Large intestine (tissue), 3 donors: ENCODE results near the gene PRR13. TPM values are rescaled to one million over a fixed set of nuclear protein-coding genes. Genes with fewer than 3 reads are reported as not detected.

ENCODE experiments used
- DNase-seq, 2 donors: peaks; one replicate each; pipeline versions ENCODE4 v3.0.0 to v3.0.0-alpha.2; 2013
- H3K27ac ChIP-seq: one replicate; pipeline ENCODE4 v1.5.1; 2013; ENCODE audit warnings: low read length
- H3K27me3 ChIP-seq: 2 replicates; pipeline ENCODE4 v1.6.1; 2013; ENCODE audit warnings: low read length; ENCODE audit not compliant: control insufficient read depth, insufficient read depth
- H3K36me3 ChIP-seq: 2 replicates; pipeline ENCODE4 v1.6.1; 2013; ENCODE audit warnings: low read length; ENCODE audit not compliant: control insufficient read depth, insufficient read depth
- H3K4me1 ChIP-seq: one replicate; pipeline ENCODE4 v1.6.1; 2013; ENCODE audit warnings: low read length; ENCODE audit not compliant: control insufficient read depth, insufficient read depth
- H3K4me3 ChIP-seq: one replicate; pipeline ENCODE4 v1.5.1; 2013; ENCODE audit warnings: low read length
- H3K9me3 ChIP-seq: one replicate; pipeline ENCODE4 v1.6.1; 2013; ENCODE audit warnings: mild to moderate bottlenecking, low read depth, low read length, moderate library complexity; ENCODE audit not compliant: control insufficient read depth
- WGBS: methylation state at CpG from one replicate; pipeline ENCODE4 v1.1.5; 2013; ENCODE audit warnings: low lambda C conversion rate; ENCODE audit not compliant: insufficient coverage; 5-methylcytosine and 5-hydroxymethylcytosine counted together
- polyA plus RNA-seq: library from polyadenylated mRNA; unstranded; fragments of 120-200 nt; gene quantifications from one replicate; pipeline ENCODE4 v1.2.1, GENCODE V29; 2013

PRR13 gene
- polyA plus RNA-seq, 1 donor = 409 TPM

DNA sequence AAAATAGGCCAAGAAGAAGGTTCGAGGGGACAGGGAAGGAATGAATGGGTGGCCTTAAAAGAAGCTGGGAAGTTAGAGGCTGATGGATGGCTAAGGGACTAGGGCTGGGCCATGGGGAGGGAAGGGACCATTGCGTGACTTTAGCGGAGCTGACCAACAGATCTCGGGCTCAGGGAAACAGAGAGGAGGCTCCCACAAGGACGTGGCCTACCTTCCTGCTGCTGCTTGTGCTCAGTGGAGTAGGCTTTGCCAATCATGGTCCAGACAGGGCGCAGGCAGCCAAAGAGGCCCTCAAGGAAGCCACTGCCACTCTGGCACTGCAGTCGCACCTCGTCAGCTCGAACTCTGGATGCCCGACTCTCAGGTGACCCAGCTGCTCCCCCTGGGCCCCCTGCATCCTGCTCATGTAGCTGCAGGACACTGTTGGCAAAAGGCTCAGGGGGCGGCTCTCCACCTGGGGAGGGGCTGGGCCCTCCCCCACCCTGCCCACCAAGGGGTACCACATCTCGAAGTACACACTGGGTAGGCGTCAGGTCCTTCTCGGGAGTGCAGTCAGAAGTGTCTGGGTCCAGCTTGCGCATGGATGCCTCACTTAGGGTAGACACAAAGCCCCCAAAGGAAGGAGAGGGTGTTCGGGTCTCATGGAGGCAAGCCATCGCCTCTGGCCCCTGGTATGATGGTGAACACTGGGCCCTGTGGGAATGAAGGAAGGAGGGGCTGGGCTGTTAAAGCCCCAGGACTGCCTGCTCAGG is 45.4 kb downstream of the PRR13 start:
- H3K4me1 ChIP-seq = peaks cover 22% of the 10 kb centered on the region
- WGBS = 80% methylated on average over 1 of the region's 17 CpGs
- no peak overlapping the region for H3K27ac ChIP-seq
- H3K27me3 ChIP-seq = no peaks in the 10 kb centered on the region
- peaks cover 60% of the 10 kb centered on the region for H3K36me3 ChIP-seq
- DNase-seq = no peak
- peaks cover 2% of the 10 kb centered on the region for H3K9me3 ChIP-seq
- no peak overlapping the region for H3K4me3 ChIP-seq

DNA sequence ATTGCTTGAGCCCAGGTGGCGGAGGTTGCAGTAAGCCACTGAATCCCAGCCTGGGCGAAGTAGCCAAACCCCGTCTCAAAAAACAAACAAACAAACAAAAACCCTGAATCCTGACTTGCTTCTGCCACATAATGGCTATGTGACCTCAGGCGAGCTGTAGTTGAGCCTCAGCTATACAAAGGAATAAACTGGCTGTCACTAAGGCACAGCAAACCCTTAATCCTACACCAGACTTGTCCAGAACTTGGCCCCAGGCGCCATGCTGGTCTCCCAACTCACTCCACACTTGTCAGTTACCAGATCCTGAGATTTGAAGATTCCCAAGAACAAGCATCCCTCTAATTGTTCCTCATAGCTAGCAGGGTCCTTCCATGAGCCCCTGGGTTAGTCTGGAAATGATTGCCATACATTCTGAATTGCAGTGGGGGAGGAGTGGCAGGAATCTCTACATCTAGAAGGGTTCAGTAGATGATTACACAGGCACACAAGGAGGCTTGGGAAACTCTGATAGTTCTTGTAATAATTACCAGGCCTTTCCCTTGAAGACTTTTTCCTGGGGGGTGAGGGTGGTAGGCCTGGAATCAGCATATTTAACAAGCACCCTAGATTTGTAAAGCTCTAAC is 47.8 kb downstream of the PRR13 start:
- no peak for DNase-seq
- Histone ChIP-seq H3K4me3 (no peak overlapping the region), H3K27me3 (no peaks in the 10 kb centered on the region), H3K36me3 (peaks cover 36% of the 10 kb centered on the region), H3K27ac (no peak overlapping the region), H3K9me3 (no peaks in the 10 kb centered on the region), H3K4me1 (peaks cover 24% of the 10 kb centered on the region)
- no CpG with 5 or more reads among the region's 5 CpGs for WGBS

DNA sequence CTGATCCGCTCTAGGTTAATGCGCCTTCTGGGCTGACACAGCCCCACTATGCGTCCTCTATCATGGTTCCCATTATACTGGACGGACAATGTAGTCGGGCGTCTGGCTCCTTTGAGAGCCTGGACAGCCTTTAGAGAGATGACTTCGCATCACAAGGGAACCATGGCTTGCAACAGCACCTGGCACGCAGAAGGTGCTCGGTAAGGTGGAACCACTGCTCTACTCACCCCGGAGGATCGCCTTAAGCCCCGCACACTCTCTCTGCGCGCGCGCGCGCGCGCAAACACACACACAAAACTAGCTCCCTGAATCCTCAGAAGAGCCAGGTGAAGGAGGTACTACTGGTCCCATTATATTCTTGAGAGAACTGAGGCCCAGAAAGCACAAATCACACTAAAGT is 50.7 kb downstream of the PRR13 start:
- Histone ChIP-seq H3K4me3 (peak overlapping the region; percentile 77), H3K4me1 (peaks cover 39% of the 10 kb centered on the region), H3K36me3 (peaks cover 9% of the 10 kb centered on the region), H3K27ac (no peak overlapping the region), H3K27me3 (no peaks in the 10 kb centered on the region), H3K9me3 (no peaks in the 10 kb centered on the region)
- no peak for DNase-seq
- WGBS = no CpG with 5 or more reads among the region's 20 CpGs

DNA sequence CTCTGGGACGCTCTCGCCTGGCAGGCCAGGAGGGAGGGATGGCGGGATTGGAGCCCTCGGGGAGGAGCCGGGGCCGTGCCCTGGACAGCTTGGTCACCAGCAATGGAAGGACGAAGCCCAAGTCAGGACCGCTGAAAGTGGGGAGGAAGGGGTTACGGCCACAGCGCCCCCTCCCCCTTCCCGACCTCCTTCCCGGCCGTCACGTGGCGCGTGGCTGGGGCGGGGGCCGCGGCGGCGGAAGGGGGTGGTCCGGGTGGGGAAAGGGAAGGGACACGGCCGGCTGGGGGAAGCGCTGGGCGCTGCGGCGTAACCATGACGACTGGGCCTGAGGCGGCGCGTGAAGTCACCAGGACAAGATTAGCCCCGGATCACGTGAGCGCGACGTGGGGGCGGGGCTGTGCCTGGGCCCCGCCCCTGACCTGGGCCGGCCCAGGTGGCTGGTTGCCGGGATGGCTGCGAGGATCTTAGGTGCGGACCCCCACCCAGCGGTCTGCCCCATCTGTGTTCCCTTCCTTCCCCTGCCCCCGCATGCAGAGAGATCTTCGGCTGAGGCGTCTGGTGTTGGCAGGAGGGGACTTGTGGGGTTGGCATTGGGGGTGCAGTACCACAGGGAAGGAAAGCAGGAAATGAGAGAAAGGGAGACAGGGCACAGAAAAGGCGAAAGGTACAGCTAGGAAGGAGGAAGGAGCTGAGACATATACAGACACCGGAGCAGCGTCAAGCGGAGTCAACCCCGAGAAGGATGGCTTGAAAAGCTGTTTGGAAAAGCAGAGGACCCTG is 51.5 kb downstream of the PRR13 start:
- WGBS = 8% methylated on average over 4 of the region's 52 CpGs
- Histone ChIP-seq H3K36me3 (peaks cover 2% of the 10 kb centered on the region), H3K4me1 (peaks cover 40% of the 10 kb centered on the region), H3K4me3 (peak overlapping the region; percentile 77), H3K27me3 (no peaks in the 10 kb centered on the region), H3K27ac (peak overlapping the region; percentile 87), H3K9me3 (no peaks in the 10 kb centered on the region)
- DNase-seq = peak; percentile 93

DNA sequence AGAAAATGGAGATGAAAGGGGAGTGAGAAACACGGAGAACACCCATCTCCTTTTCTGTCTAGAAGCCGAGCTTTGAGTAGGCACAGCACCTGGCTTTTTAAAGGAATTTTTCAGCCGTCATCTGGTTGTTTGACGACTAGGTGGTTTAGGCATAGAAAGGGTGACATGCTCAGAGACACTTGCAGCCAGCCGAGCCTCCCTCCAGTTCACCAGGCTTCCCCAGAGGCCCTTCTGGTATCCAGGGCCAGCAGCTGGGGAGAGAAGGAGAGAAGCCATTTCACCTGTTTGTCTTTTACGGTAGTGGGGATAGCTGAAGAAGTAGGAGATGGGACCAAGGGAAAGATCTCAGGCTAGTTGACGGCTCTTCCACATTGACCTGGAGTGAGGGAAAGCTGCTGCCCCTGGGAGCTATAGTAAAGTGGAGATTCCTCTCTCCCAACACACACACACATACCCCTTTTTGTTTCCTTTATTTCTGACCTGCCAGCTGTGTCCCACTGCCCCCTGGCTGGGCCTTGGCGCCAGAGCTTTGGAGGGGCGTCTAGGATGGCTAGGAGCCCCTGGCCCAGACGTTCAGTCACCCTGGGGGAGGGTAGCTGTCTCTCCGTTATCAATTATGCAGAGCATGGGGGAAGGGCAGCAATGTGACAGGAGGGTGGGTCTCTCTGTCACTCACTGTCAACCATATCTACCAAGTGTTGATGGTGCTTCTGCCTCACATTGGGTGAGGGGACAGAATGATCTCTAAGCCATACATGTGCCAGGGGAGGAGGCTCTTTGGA is 52.3 kb downstream of the PRR13 start:
- DNase-seq = no peak
- H3K27ac ChIP-seq = peak overlapping the region; percentile 87
- no peaks in the 10 kb centered on the region for H3K27me3 ChIP-seq
- peaks cover 45% of the 10 kb centered on the region for H3K4me1 ChIP-seq
- peak overlapping the region; percentile 77 for H3K4me3 ChIP-seq
- no CpG with 5 or more reads among the region's 11 CpGs for WGBS
- H3K9me3 ChIP-seq = no peaks in the 10 kb centered on the region
- H3K36me3 ChIP-seq = no peaks in the 10 kb centered on the region

Other genes starting within 250 kb of the PRR13 start
- gene ITGB7, start 234.5 kb upstream of the PRR13 start, polyA plus RNA-seq = 9.5 TPM
- 11.6 TPM for gene RARG, start 209.5 kb upstream of the PRR13 start, polyA plus RNA-seq
- 31.2 TPM for gene ESPL1, start 173.4 kb upstream of the PRR13 start, polyA plus RNA-seq
- 667 TPM for gene PFDN5, start 146.2 kb upstream of the PRR13 start, polyA plus RNA-seq
- 46.3 TPM for gene MYG1, start 142.0 kb upstream of the PRR13 start, polyA plus RNA-seq
- 63.8 TPM for gene AAAS, start 120.1 kb upstream of the PRR13 start, polyA plus RNA-seq
- 0.01 TPM for gene SP7, start 105.4 kb upstream of the PRR13 start, polyA plus RNA-seq
- gene SP1, start 61.6 kb upstream of the PRR13 start, polyA plus RNA-seq = 72.8 TPM
- 8.8 TPM for gene AMHR2, start 17.9 kb upstream of the PRR13 start, polyA plus RNA-seq
- 765 TPM for gene PCBP2, start 10.4 kb downstream of the PRR13 start, polyA plus RNA-seq
- 13.7 TPM for gene MAP3K12, start 57.7 kb downstream of the PRR13 start, polyA plus RNA-seq
- 34.0 TPM for gene TARBP2, start 59.5 kb downstream of the PRR13 start, polyA plus RNA-seq
- gene NPFF, start 65.8 kb downstream of the PRR13 start, polyA plus RNA-seq = not detected
- 32.4 TPM for gene ATF7, start 184.6 kb downstream of the PRR13 start, polyA plus RNA-seq
- 588 TPM for gene ATP5MC2, start 234.3 kb downstream of the PRR13 start, polyA plus RNA-seq